Neural cell (in vitro differentiated cells): Measurements from ENCODE around the gene TSPOAP1. TPM values are rescaled to one million over a fixed set of nuclear protein-coding genes. Genes with fewer than 3 reads are reported as not detected.

Source experiments
- H2AFZ ChIP-seq: fragments of 200-600, 300-800 bp; sonication (generic), shearing (Covaris generic); 2 replicates; pipeline ENCODE4 v1.6.0; 2014; ENCODE audit warnings: low read depth, mild to moderate bottlenecking, antibody characterized with exemption, low read length, moderate library complexity
- H3F3A ChIP-seq: fragments of 200-600 bp; shearing (Covaris generic); 2 replicates; pipeline ENCODE4 v1.6.1; 2016; ENCODE audit warnings: mild to moderate bottlenecking, moderate library complexity, mixed read lengths, antibody characterized with exemption, low read length; ENCODE audit not compliant: insufficient read depth, poor library complexity, severe bottlenecking
- H3K27ac ChIP-seq: fragments of 200-600, 300-800 bp; sonication (generic), shearing (Covaris generic); 2 replicates; pipeline ENCODE4 v1.5.1; 2014; ENCODE audit warnings: mild to moderate bottlenecking, low read length, moderate library complexity
- H3K27me3 ChIP-seq: fragments of 300-800, 200-600 bp; sonication (generic), shearing (Covaris generic); 2 replicates; pipeline ENCODE4 v1.6.0; 2014; ENCODE audit warnings: mild to moderate bottlenecking, low read depth, low read length, moderate library complexity; ENCODE audit not compliant: insufficient read depth
- H3K36me3 ChIP-seq: fragments of 300-800, 200-600 bp; sonication (generic), shearing (Covaris generic); 2 replicates; pipeline ENCODE4 v1.5.1; 2014; ENCODE audit warnings: mild to moderate bottlenecking, antibody characterized with exemption, low read length, moderate library complexity; ENCODE audit not compliant: insufficient read depth
- H3K4me2 ChIP-seq: fragments of 300-800, 200-600 bp; sonication (generic), shearing (Covaris generic); 2 replicates; pipeline ENCODE4 v1.6.0; 2014; ENCODE audit warnings: mild to moderate bottlenecking, low read length
- H3K4me3 ChIP-seq: fragments of 300-800, 200-600 bp; sonication (generic), shearing (Covaris generic); 2 replicates; pipeline ENCODE4 v1.5.1; 2014; ENCODE audit warnings: mild to moderate bottlenecking, low read length, moderate library complexity
- H3K79me2 ChIP-seq: fragments of 200-600 bp; shearing (Covaris generic); replicated peaks from 2 replicates; pipeline ENCODE4 v1.6.0; 2014; ENCODE audit warnings: mild to moderate bottlenecking, low read length, moderate library complexity; ENCODE audit not compliant: insufficient read depth
- H3K9ac ChIP-seq: fragments of 300-800, 200-600 bp; sonication (generic), shearing (Covaris generic); 2 replicates; pipeline ENCODE4 v1.6.1; 2016; ENCODE audit warnings: mild to moderate bottlenecking, low read length, mixed read lengths
- H3K9me2 ChIP-seq: fragments of 200-600 bp; shearing (Covaris generic); 2 replicates; pipeline ENCODE4 v1.6.1; 2016; ENCODE audit warnings: mild to moderate bottlenecking, low read length, mixed read lengths; ENCODE audit not compliant: insufficient read depth
- H3K9me3 ChIP-seq: fragments of 200-600, 300-800 bp; sonication (generic), shearing (Covaris generic); 2 replicates; pipeline ENCODE4 v1.6.1; 2016; ENCODE audit warnings: mild to moderate bottlenecking, mixed run types, low read length, moderate library complexity, mixed read lengths
- H4K20me1 ChIP-seq: fragments of 200-600 bp; shearing (Covaris generic); 2 replicates; pipeline ENCODE4 v1.6.1; 2016; ENCODE audit warnings: mild to moderate bottlenecking, mixed run types; ENCODE audit not compliant: insufficient read depth
- CTCF ChIP-seq: fragments of 450-650 bp; IDR thresholded peaks from 2 replicates; pipeline ENCODE4 v1.5.1; 2014; ENCODE audit warnings: antibody characterized with exemption, mild to moderate bottlenecking, moderate library complexity; ENCODE audit not compliant: poor library complexity, severe bottlenecking
- EP300 ChIP-seq: fragments of 450-650 bp; conservative IDR thresholded peaks from 2 replicates; pipeline ENCODE4 v1.6.1; 2014; ENCODE audit warnings: antibody characterized with exemption, mild to moderate bottlenecking, moderate library complexity; ENCODE audit not compliant: poor library complexity, severe bottlenecking
- EZH2 ChIP-seq: fragments of 200-600, 300-800 bp; shearing (Covaris generic), sonication (generic); IDR thresholded peaks from 2 replicates; pipeline ENCODE4 v1.6.1; 2014; ENCODE audit warnings: antibody characterized with exemption, low read length, borderline replicate concordance, mild to moderate bottlenecking; ENCODE audit not compliant: insufficient read depth, poor library complexity, severe bottlenecking
- MXI1 ChIP-seq: fragments of 450-650 bp; conservative IDR thresholded peaks from 2 replicates; pipeline ENCODE4 v1.6.1; 2014; ENCODE audit warnings: antibody characterized with exemption, mild to moderate bottlenecking; ENCODE audit not compliant: poor library complexity, severe bottlenecking
- POLR2AphosphoS5 ChIP-seq: IDR thresholded peaks from 2 replicates; pipeline ENCODE4 v1.6.1; 2012
- RAD21 ChIP-seq: fragments of 450-650 bp; conservative IDR thresholded peaks from 2 replicates; pipeline ENCODE4 v1.6.1; 2014; ENCODE audit warnings: antibody characterized with exemption, mild to moderate bottlenecking, moderate library complexity
- REST ChIP-seq: IDR thresholded peaks from 2 replicates; pipeline ENCODE4 v1.6.1; 2012; ENCODE audit warnings: borderline replicate concordance
- SMC3 ChIP-seq: fragments of 450-650 bp; conservative IDR thresholded peaks from 2 replicates; pipeline ENCODE4 v1.6.1; 2014; ENCODE audit warnings: antibody characterized with exemption, mild to moderate bottlenecking, moderate library complexity; ENCODE audit not compliant: poor library complexity
- TAF1 ChIP-seq: IDR thresholded peaks from 2 replicates; pipeline ENCODE4 v1.6.1; 2012; ENCODE audit warnings: low read depth
- polyA plus RNA-seq: library from polyadenylated mRNA; depleted of rRNA; stranded (reverse); fragments of >200 nt; gene quantifications from 2 replicates; pipeline ENCODE4 v1.2.3, GENCODE V29; 2014

TSPOAP1 gene
- polyA plus RNA-seq, 1 donor from 2014 or later: 103 TPM

- Histone ChIP-seq H3K36me3 (no peaks in the 10 kb centered on the region), H3K27ac (no peak overlapping the region), H4K20me1 (no peaks in the 10 kb centered on the region), H2AFZ (no peak overlapping the region), H3K4me2 (no peak overlapping the region), H3F3A (no peaks in the 10 kb centered on the region), H3K9me2 (no peaks in the 10 kb centered on the region), H3K27me3 (no peaks in the 10 kb centered on the region), H3K4me3 (no peak overlapping the region), H3K79me2 (no peaks in the 10 kb centered on the region), H3K9ac (no peak overlapping the region), H3K9me3 (no peaks in the 10 kb centered on the region)
- TF ChIP-seq POLR2AphosphoS5: no peak
- no peak for TF ChIP-seq TAF1
- no peak for TF ChIP-seq EP300
- no peak for TF ChIP-seq SMC3
- no peak for TF ChIP-seq REST
- TF ChIP-seq RAD21: no peak
- no peak for TF ChIP-seq EZH2
- no peak for TF ChIP-seq MXI1
- TF ChIP-seq CTCF: no peak
Observed at GRCh38 chr17:58338454-58338840, 9.9 kb upstream of the TSPOAP1 start.

- no peaks in the 10 kb centered on the region for H4K20me1 ChIP-seq
- no peaks in the 10 kb centered on the region for H3F3A ChIP-seq
- H3K4me3 ChIP-seq: no peak overlapping the region
- no peaks in the 10 kb centered on the region for H3K79me2 ChIP-seq
- no peak overlapping the region for H3K4me2 ChIP-seq
- H3K36me3 ChIP-seq: no peaks in the 10 kb centered on the region
- no peaks in the 10 kb centered on the region for H3K9me2 ChIP-seq
- H3K9ac ChIP-seq: no peak overlapping the region
- TF ChIP-seq TAF1 (no peak), REST (no peak), RAD21 (no peak), EP300 (no peak), SMC3 (no peak), CTCF (no peak), MXI1 (no peak), EZH2 (no peak), POLR2AphosphoS5 (no peak)
- no peaks in the 10 kb centered on the region for H3K27me3 ChIP-seq
- no peak overlapping the region for H3K27ac ChIP-seq
- H3K9me3 ChIP-seq: no peaks in the 10 kb centered on the region
- H2AFZ ChIP-seq: no peak overlapping the region
Observed at GRCh38 chr17:58337600-58338453, 9.2 kb upstream of the TSPOAP1 start.
